Measurements from ENCODE around the gene SLC25A10.

The SLC25A10 gene

DNA sequence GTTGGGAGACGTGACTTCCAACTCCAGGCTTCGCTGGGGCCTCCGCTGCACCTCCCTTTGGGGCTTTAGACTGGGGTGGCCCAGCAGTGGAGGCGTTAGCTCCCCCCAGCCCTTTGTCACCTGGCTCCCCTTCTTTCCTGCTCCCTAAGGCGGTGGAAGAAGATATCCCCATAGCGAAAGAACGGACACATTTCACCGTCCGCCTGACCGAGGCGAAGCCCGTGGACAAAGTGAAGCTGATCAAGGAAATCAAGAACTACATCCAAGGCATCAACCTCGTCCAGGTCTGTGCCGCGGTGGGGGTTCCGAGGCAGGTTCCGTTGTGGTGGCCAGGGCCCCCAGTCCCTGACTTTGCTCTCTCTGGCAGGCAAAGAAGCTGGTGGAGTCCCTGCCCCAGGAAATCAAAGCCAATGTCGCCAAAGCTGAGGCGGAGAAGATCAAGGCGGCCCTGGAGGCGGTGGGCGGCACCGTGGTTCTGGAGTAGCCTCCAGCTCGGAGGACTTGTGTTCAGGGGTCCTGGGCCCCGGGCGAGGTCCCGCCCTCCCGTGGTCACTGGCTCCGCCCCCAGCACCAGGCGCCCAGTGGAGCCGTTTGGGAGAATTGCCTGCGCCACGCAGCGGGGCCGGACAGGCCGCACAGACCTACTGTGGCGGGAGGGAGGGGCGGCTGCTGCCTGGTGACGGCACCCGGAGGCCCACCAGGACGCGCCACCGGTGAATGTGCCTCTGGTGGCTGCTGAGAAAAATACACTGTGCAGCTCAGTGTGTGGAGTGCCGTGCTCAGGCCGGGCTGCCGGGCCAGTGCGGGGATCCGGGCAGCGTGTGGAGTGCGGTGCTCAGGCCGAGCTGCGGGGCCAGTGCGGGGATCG, 5.1 kb upstream of the SLC25A10 start:
- no peak for DNase-seq (ENCODE audit: low spot score)

DNA sequence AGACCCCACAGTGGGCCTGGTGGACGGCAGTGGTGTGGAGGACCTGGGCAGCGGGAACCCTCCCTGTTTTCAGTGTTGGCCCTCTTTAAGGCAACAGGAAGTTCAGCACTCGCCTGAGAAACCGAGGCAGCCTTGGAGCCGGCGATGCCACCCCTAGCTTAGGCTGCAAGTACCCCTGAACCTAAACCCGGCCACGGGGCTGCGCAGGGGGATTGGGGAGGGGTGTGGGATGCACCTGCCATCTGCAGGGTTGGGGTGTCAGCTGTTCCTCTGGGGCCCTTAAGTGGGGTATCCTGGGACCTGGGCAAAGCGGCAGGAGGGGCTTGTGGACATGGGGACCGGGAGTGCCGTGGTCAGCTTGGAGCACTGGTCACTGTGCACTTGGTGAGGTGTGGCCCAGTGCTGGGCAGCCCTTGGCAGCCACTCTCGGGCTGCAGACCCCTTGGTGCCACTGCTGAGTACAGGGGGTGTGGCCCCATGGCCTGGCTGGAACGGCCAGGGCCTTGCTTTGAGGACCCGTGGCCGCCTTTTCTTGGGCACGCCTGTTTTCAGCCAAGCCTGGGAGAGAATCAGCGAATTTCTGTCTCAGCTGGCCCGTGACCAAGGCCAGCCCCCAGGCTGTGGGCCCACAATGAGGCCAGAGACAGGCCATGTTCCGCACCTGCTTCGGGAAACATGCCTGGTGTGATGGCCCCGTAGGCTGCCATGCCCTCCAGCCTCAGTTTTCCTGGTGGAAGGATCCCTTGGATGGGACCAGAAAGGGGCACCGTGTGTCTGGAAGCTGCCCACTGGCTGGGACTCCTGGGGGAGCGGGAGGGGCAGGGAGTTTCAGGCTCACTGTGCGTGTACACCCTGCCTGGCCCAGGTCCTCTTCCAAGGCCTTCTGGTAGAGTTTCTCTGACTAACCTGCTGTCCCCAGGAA, 4.1 kb upstream of the SLC25A10 start:
- DNase-seq (ENCODE audit: low spot score): no peak

DNA sequence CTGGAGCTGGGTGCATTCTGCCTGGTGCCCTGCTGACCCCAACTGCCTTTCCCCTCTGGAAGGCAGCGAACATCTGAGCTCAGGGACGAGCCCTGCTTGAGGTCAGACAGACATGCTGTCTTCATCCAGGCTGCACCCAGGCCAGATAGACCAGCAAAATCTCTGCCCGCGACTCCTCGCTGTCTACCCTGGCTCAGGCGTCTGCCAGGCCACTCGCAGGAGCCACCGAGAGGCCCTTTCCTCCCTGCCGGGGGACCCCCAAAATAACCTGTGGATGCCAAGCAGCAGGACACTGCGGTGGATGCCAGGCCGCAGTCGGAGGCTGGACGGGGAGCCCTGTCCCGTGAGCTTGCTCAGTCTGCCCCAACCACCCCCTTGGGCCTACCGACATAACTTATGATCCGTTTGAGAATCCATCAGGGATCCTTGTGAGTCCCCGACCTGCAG, 3.3 kb upstream of the SLC25A10 start:
- no peak for DNase-seq (ENCODE audit: low spot score)

GRCh38 chr17:81710514-81711308, 1.4 kb upstream of the SLC25A10 start:
- DNase-seq (ENCODE audit: low spot score): no peak

DNA sequence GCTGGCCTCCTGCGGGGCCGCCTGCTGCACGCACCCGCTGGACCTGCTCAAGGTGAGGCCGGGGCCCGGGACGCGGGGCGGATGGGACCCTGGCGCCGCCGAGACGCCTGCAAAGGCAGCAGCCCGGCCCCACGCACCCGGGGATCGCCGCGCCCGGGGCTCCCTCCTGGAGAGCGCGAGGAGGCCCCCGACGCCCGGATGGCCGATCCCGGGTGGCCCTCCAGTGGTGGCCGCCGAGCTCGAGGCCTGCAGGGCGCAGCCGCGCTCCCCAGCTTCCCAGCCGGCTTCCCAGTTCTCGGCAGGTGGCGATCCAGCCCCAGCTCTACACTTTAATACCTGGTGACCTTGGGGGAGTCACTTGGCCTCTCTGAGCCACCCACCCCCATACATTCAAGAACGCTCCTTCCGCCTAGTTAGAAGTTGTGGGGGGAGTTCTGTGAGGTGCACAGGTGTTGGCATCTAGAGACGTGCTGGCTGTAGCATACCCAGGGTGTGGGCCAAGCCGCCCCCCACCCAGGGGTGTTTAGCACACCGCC, 452 bp downstream of the SLC25A10 start:
- no peak for DNase-seq (ENCODE audit: low spot score)

DNA sequence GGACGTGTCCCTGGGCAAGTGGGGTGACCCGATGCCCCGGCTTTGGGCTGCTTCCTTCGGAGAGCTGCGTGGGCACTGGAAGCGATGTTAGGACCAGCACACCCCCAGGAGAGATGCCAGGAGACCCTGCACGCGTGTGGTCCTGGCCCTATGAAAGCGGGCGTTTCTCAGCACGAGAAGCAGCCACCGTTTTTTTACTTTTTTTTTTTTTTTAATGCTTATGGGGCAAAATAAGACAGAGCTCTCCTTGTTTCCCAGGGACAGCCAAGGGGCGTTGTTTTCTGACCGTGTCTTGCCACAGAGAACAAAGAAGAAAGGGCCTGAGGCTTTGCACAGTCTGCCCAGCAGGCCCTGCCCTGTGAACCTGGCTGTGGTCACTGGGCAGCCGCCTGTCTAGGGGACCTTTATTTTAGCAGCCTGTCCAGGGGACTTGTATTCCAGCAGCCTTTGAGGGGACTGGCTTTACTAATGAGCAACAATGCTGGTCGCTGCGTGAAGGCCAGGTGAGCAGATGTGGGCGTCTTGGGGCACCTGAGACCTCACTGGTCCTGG, 996 bp downstream of the SLC25A10 start:
- no peak for DNase-seq (ENCODE audit: low spot score)

GRCh38 chr17:81713556-81714411, 1.7 kb downstream of the SLC25A10 start:
- DNase-seq (ENCODE audit: low spot score): no peak

DNA sequence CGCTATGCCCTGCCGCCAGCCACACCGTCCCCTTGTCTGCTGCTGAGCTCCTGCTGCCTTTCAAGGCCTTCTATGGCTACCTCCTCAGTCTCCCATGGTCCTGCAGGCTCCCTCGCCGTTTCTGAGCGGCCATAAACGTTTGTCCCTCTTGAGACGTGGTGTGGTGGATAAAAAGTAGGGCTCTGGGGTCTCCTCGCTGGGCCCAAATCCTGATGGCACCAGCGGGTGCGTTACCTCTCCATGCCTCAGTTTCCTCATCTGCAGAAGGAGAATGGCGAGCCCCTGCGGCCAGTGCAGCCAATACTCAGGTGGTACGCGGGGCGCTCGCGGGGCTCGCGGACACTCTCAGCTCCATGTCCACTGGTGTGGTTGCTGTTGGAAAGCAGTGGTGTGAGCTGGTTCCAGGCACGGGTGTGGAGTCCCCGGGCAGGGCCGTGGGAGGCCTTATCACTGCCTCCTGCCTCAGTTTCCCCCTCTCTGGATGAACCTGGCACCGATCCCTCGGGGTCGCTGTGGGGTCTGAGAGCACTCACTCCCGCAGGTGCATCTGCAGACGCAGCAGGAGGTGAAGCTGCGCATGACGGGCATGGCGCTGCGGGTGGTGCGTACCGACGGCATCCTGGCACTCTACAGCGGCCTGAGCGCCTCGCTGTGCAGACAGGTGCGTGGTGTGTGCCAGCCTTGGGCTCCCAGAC, 2.5 kb downstream of the SLC25A10 start:
- DNase-seq (ENCODE audit: low spot score): no peak

- no peak for DNase-seq (ENCODE audit: low spot score)
Observed at GRCh38 chr17:81715107-81715871, 3.2 kb downstream of the SLC25A10 start.

GRCh38 chr17:81715872-81716673, 4.0 kb downstream of the SLC25A10 start:
- no peak for DNase-seq (ENCODE audit: low spot score)

DNA sequence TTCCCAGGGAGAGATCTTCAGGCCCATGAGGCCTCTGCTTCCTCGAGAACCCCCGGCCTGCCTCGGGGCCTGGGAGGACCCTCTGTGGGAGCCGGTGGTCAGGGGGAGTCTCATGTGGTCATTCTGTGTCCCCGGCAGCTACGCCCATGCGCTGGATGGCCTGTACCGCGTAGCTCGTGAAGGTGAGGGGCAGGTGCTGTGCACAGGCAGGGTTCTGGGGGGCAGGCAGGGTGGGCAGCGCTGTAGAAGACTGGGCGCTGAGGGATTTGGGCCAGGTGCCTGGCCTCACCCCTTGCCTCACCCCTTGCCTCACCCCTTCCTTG, 4.6 kb downstream of the SLC25A10 start:
- no peak for DNase-seq (ENCODE audit: low spot score)

DNA sequence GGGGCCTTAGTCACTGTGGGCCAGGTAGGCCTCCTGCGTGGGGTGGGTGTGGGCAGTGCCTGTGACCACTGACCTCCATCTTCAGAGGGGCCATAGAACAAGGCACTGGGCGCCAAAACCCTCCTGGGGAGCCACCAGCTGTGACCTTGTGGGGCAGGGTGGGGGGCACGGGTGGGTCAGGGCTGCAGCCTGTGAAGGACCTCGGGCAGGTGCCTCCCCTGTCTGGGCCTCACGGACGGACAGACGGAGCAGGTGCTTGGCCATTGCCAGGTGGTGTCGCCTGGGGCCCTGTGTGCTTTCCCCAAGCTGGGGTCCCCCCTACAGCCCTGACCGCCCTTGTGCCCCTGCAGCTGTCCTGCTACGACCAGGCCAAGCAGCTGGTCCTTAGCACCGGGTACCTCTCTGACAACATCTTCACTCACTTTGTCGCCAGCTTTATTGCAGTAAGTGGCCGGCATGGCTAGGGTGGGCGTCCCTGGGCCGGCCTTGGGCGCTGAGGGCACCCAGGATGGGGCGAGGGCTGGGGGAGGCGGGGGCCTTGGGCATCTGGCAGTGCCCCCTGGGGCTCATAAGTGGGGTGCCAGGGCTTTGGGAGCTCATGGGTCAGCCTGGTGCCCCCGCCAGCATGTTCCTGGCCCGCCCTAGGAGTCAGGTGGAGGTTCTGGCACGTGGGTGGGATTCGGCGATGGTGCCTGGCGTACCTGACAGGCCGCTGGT, 5.1 kb downstream of the SLC25A10 start:
- no peak for DNase-seq (ENCODE audit: low spot score)

DNA sequence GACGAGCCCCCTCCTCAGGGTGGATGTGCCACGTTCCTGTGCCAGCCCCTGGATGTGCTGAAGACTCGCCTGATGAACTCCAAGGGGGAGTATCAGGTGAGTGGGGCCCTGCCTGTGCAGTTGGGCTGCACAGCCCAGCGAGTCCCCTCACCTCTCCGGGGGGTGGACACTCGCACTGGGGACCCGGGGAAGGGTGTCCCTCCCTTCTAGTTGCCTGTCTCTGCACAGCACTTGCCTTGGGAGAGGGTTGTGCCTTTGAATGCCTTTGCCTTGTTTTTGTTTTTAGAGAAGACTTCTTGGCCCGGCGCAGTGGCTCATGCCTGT, 5.6 kb downstream of the SLC25A10 start:
- no peak for DNase-seq (ENCODE audit: low spot score)

DNA sequence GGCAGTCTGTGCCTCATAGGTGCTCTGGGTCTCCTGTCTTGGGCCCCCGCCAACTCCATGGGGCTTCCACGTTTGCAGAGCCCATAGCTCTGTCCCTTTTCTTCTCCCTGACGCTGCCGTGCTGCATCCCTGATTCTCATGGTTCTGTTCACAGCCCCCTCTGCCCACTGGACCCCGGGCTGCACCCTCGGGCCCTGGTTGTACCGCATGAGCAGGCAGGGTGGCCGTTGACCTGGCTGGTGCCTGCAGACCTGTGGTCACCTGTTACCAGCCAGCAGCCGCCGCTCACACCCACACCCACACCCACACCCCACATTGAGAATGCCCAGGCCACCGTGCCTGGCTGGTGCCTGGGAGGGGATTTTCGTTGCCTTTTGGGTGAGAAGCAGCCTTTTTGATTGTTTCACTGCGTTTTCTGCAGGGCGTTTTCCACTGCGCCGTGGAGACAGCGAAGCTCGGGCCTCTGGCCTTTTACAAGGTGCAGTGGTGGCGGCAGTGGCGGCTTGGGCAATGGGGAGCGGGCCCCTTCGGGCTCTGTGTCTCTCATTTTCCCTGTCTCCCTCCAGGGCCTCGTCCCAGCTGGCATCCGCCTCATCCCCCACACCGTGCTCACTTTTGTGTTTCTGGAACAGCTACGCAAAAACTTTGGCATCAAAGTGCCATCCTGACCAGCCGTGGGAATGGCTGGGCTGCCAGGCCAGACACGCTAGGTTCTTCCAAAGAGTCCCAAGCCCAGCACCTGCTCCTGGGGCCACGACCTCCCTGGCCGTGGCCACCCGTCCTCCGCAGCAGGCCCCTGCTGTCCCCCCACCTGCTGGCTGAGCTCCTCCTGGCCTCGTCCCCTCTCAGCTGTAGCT, 7.6 kb downstream of the SLC25A10 start:
- DNase-seq (ENCODE audit: low spot score): no peak

DNA sequence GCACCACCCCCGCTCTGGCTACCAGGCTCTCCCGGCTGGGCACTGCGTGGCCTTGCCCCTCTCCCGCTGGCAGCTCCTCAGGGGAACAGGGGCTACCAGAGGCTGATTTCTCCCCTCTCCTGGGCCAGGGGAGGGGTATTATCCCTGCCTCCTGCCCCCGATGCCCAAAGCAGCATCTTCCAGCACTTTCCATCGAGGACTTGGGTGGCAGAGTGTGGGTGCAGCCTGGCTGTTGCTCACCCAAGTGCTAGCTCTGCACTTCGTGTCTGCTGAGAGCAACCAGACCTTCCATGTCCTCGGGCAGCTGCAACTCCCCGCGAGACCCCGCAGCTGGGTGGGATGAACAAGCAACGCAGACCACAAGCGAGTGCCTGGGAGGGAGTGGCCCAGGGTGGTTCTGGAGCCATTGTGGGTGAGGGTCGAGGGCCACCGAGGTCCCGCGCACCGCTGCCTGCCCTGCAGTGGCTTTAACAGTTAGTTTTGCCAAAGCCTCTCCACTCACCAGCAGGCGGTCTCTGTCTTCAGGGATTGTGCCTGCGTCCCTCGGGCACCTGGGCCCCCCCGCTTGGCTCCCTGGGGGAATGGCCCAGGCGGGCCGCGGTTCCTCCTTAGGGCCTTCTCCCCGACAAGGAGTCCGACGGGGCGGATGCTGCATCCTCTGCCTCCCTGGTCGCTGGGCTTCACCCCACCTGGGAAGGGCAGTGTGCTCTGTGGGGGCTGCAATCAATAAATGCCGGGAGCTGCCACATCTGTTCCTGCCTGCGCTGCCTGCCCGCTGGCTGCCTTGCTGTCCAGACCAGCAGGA, 8.4 kb downstream of the SLC25A10 start:
- DNase-seq (ENCODE audit: low spot score): no peak
